ENCODE measurements around the gene PADI4. TPM values are rescaled to one million over a fixed set of nuclear protein-coding genes. Genes with fewer than 3 reads are reported as not detected.

Gene PADI4
- total and polyA plus RNA-seq, 2 of the 4 experiments (the other 2 are of a cell fraction): not detected

DNA sequence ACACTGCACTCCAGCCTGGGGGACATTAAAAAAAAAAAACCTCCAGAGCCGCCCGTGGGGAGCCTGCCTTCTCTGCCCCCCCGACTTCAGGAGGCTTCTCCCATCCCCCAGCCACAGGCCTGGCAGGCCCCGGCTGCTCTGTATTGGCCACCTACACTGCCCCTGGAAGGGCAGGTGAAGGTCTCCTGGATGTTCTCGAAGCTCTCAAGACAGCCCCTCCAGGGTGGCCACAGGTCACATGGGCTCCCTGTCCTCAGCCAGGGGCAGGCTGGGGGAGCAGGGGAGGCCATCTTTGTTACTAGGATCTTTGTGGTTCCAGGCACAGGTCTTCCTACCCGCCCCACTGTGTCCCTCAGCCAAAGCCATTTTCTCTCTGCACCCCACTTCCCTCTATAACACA, 96.8 kb downstream of the PADI4 start:
- H2BK120ac ChIP-seq (ENCODE audit: low read depth, low read length): no peak overlapping the region
- H3K4ac ChIP-seq (ENCODE audit: low read depth, low read length): no peak overlapping the region
- H3K18ac ChIP-seq (ENCODE audit: low read depth, low read length): no peak overlapping the region
- no peak overlapping the region for H2BK15ac ChIP-seq (ENCODE audit: low read depth, low read length)
- ChIA-PET CTCF (no interaction called here), POLR2A (ENCODE audit: unreplicated experiment) (no interaction called here)
- no peaks in the 10 kb centered on the region for H3K9me3 ChIP-seq (ENCODE audit: control insufficient read depth, insufficient read depth, low read length)
- H3K4me2 ChIP-seq (ENCODE audit: low read depth, low read length): no peak overlapping the region
- peaks cover 14% of the 10 kb centered on the region for H4K20me1 ChIP-seq (ENCODE audit: insufficient read depth, low read length)
- dilution Hi-C loops (cut with HindIII; ENCODE audit: low sequenced_read_pairs, unreplicated experiment): no loop called here
- no peak for ATAC-seq (ENCODE audit: low read depth)
- H3K36me3 ChIP-seq (ENCODE audit: control insufficient read depth, insufficient read depth, low read length): peaks cover 17% of the 10 kb centered on the region
- H2AFZ ChIP-seq (replicated peaks; ENCODE audit: low read length, poor library complexity): no peak overlapping the region
- no peak overlapping the region for H3K23ac ChIP-seq (ENCODE audit: low read depth, low read length)
- WGBS, 2 experiments (ENCODE audit: extremely low coverage in 2 of 2, insufficient read length in 1 of 2): no CpG with 5 or more reads among the region's 6 CpGs
- H2BK20ac ChIP-seq (ENCODE audit: low read depth, low read length): no peak overlapping the region
- in situ Hi-C loops (cut with MboI; ENCODE audit: low sequenced_read_pairs): loop anchor here (5.0 kb wide), 2 partner anchors 278 to 343 kb away; no protein-coding TSS in a partner anchor
- H3K56ac ChIP-seq (ENCODE audit: extremely low read depth, insufficient read depth, low read length): no peak overlapping the region
- H4K8ac ChIP-seq (ENCODE audit: low read depth in 2 of 2, low read length in 2 of 2): no peak overlapping the region
- peaks cover 0 to 7% of the 10 kb centered on the region in 2 experiments; a peak in 1 of 4 replicates for H3K79me1 ChIP-seq (ENCODE audit: low read depth in 1 of 2, low read length in 2 of 2)
- no peak for DNase-seq
- TF ChIP-seq RFX5 (IDR thresholded peaks at IDR 0.05; ENCODE audit: low read depth, low read length) (no peak), BHLHE40 (IDR thresholded peaks at IDR 0.05; ENCODE audit: low read depth, low read length) (no peak), RAD21 (IDR thresholded peaks at IDR 0.05; ENCODE audit: low read length) (no peak), CHD1 (IDR thresholded peaks at IDR 0.05; ENCODE audit: low read depth, low read length) (no peak), MXI1 (IDR thresholded peaks at IDR 0.05; ENCODE audit: borderline replicate concordance, low read depth, low read length) (no peak), RCOR1 (IDR thresholded peaks at IDR 0.05; ENCODE audit: insufficient replicate concordance, low read length) (no peak), POLR2A (IDR thresholded peaks at IDR 0.05; ENCODE audit: low read depth, low read length) (no peak), SMC3 (IDR thresholded peaks at IDR 0.05; ENCODE audit: low read depth, low read length) (no peak), MAFK (IDR thresholded peaks at IDR 0.05; ENCODE audit: low read depth, low read length) (no peak), NFE2L2 (IDR thresholded peaks at IDR 0.05; ENCODE audit: low read depth, low read length) (no peak), MAZ (IDR thresholded peaks at IDR 0.05; ENCODE audit: borderline replicate concordance, low read depth, low read length) (no peak)
- TF ChIP-seq, protein P1, sequence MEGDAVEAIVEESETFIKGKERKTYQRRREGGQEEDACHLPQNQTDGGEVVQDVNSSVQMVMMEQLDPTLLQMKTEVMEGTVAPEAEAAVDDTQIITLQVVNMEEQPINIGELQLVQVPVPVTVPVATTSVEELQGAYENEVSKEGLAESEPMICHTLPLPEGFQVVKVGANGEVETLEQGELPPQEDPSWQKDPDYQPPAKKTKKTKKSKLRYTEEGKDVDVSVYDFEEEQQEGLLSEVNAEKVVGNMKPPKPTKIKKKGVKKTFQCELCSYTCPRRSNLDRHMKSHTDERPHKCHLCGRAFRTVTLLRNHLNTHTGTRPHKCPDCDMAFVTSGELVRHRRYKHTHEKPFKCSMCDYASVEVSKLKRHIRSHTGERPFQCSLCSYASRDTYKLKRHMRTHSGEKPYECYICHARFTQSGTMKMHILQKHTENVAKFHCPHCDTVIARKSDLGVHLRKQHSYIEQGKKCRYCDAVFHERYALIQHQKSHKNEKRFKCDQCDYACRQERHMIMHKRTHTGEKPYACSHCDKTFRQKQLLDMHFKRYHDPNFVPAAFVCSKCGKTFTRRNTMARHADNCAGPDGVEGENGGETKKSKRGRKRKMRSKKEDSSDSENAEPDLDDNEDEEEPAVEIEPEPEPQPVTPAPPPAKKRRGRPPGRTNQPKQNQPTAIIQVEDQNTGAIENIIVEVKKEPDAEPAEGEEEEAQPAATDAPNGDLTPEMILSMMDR (conservative IDR thresholded peaks at IDR 0.05; ENCODE audit: low read depth, low read length): no peak
- TF ChIP-seq, protein P2, sequence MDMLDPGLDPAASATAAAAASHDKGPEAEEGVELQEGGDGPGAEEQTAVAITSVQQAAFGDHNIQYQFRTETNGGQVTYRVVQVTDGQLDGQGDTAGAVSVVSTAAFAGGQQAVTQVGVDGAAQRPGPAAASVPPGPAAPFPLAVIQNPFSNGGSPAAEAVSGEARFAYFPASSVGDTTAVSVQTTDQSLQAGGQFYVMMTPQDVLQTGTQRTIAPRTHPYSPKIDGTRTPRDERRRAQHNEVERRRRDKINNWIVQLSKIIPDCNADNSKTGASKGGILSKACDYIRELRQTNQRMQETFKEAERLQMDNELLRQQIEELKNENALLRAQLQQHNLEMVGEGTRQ (IDR thresholded peaks at IDR 0.05; ENCODE audit: low read depth, low read length): no peak
- TF ChIP-seq, protein P3, sequence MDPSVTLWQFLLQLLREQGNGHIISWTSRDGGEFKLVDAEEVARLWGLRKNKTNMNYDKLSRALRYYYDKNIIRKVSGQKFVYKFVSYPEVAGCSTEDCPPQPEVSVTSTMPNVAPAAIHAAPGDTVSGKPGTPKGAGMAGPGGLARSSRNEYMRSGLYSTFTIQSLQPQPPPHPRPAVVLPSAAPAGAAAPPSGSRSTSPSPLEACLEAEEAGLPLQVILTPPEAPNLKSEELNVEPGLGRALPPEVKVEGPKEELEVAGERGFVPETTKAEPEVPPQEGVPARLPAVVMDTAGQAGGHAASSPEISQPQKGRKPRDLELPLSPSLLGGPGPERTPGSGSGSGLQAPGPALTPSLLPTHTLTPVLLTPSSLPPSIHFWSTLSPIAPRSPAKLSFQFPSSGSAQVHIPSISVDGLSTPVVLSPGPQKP (IDR thresholded peaks at IDR 0.05; ENCODE audit: borderline replicate concordance, low read depth, low read length): no peak
- no peak overlapping the region for H2BK5ac ChIP-seq (ENCODE audit: low read depth, low read length, poor library complexity, severe bottlenecking)
- intact Hi-C loops (cut with micrococcal nuclease): loop anchor here (5.0 kb wide), 1 partner anchor 168 kb away; no protein-coding TSS in a partner anchor
- H2AK9ac ChIP-seq (replicated peaks; ENCODE audit: low read depth, low read length, poor library complexity): no peak overlapping the region
- no peaks in the 10 kb centered on the region for H3K27me3 ChIP-seq (ENCODE audit: control insufficient read depth, insufficient read depth, low read length)
- H3K14ac ChIP-seq (replicated peaks; ENCODE audit: low read depth, low read length): no peak overlapping the region
- no peaks in the 10 kb centered on the region; the same call in 1 of the 2 replicates for H3K9me1 ChIP-seq (ENCODE audit: insufficient read depth, low read length)
- H3K4me3 ChIP-seq (ENCODE audit: insufficient read depth, low read depth, low read length): no peak overlapping the region
- peaks cover 2% of the 10 kb centered on the region; the same call in 1 of the 2 replicates for H3K4me1 ChIP-seq (ENCODE audit: control insufficient read depth, insufficient read depth, low read length)
- H3K9ac ChIP-seq (ENCODE audit: low read depth, low read length): no peak overlapping the region
- H4K91ac ChIP-seq (ENCODE audit: insufficient read depth, low read depth, low read length): no peak overlapping the region
- no peak overlapping the region for H2AK5ac ChIP-seq (ENCODE audit: low read depth, low read length)
- no peak overlapping the region for H3K27ac ChIP-seq (ENCODE audit: insufficient read depth, low read length)
- no TSS peak for BruUV-seq (replicated peaks)
- H4K5ac ChIP-seq (ENCODE audit: low read depth, low read length): no peak overlapping the region

Measured in IMR-90 (cell line).